Natural killer cell (primary cell): ENCODE results near the gene LCE1A. TPM values are rescaled to one million over a fixed set of nuclear protein-coding genes. Genes with fewer than 3 reads are reported as not detected.
A peak's percentile ranks its signal among the peaks of the same experiment; 100 is the strongest.

Experiments used
- ATAC-seq, 3 donors: fragments of 150-1000 bp in 2 of 3; fragments of 200-7000 bp in 1 of 3; cut with Tn5 transposase; 1 replicate in 1 of 3; 2 replicates in 2 of 3; pipeline ENCODE4 v1.10.0; 2021; ENCODE audit warnings: mild to moderate bottlenecking in 2 of 3, moderate library complexity in 2 of 3
- DNase-seq, 2 donors: peaks; one replicate each; pipeline versions ENCODE4 v3.0.0 to v3.0.0-alpha.2; 2013 to 2021; ENCODE audit warnings: mixed read lengths in 1 of 2
- H3K27ac ChIP-seq: one replicate; pipeline ENCODE4 v1.5.1; 2013; ENCODE audit warnings: mild to moderate bottlenecking, low read length
- H3K27me3 ChIP-seq: one replicate; pipeline ENCODE4 v1.6.1; 2013; ENCODE audit warnings: low read length; ENCODE audit not compliant: control insufficient read depth, insufficient read depth
- H3K36me3 ChIP-seq: one replicate; pipeline ENCODE4 v1.6.1; 2013; ENCODE audit warnings: low read length; ENCODE audit not compliant: control insufficient read depth, insufficient read depth
- H3K4me1 ChIP-seq: one replicate; pipeline ENCODE4 v1.6.1; 2013; ENCODE audit warnings: low read length; ENCODE audit not compliant: control insufficient read depth, insufficient read depth
- H3K4me3 ChIP-seq: one replicate; pipeline ENCODE4 v1.5.1; 2013; ENCODE audit warnings: low read length
- H3K9me3 ChIP-seq: one replicate; pipeline ENCODE4 v1.6.1; 2013; ENCODE audit warnings: low read length; ENCODE audit not compliant: control insufficient read depth, insufficient read depth
- H3K27ac Mint-ChIP-seq, 2 donors: one replicate each; pipeline ENCODE4 v1.8.0; 2022; ENCODE audit warnings: mild to moderate bottlenecking in 2 of 2, mixed read lengths in 2 of 2, moderate library complexity in 1 of 2
- H3K27me3 Mint-ChIP-seq, 2 donors: one replicate each; pipeline ENCODE4 v1.8.0; 2022; ENCODE audit warnings: low read depth in 2 of 2, mixed read lengths in 2 of 2
- H3K36me3 Mint-ChIP-seq: one replicate; pipeline ENCODE4 v1.8.0; 2022; ENCODE audit warnings: mixed read lengths
- H3K4me1 Mint-ChIP-seq, 2 donors: one replicate each; pipeline ENCODE4 v1.8.0; 2022; ENCODE audit warnings: mixed read lengths in 2 of 2
- H3K4me3 Mint-ChIP-seq: one replicate; pipeline ENCODE4 v1.8.0; 2022; ENCODE audit warnings: mild to moderate bottlenecking, moderate library complexity, mixed read lengths
- H3K9me3 Mint-ChIP-seq, 2 donors: one replicate each; pipeline ENCODE4 v1.8.0; 2022; ENCODE audit warnings: mixed read lengths in 2 of 2
- CTCF ChIP-seq: fragments of 200-600 bp; IDR thresholded peaks from one replicate; pipeline ENCODE4 v1.8.0; 2022; ENCODE audit warnings: antibody characterized with exemption
- WGBS: methylation state at CpG from one replicate; pipeline ENCODE4 v1.1.7; 2013; ENCODE audit warnings: missing lambda C conversion rate; ENCODE audit not compliant: insufficient coverage; 5-methylcytosine and 5-hydroxymethylcytosine counted together
- intact Hi-C: fragments of 100-400 bp; cut with micrococcal nuclease; formaldehyde crosslinking; loops from one replicate; pipeline ENCODE4 v1.14.2; 2022
- total RNA-seq, 4 donors: library from RNA; stranded (reverse); fragments of 120-200 nt in 1 of 4; gene quantifications; one replicate each; pipeline versions ENCODE4 v1.2.3 to v1.2.4, GENCODE V29; 2013 to 2022

LCE1A gene
- total RNA-seq, 3 donors from 2014 or later (not counting 1 experiment from before 2014, with no cell fraction given): not detected

GRCh38 chr1:152869808-152870419 is 42.6 kb downstream of the LCE1A start:
- Mint-ChIP-seq H3K9me3 (no peaks in the 10 kb centered on the region), H3K4me1 (no peaks in the 10 kb centered on the region), H3K4me3 (no peak overlapping the region), H3K27ac (no peak overlapping the region), H3K36me3 (no peaks in the 10 kb centered on the region), H3K27me3 (peaks cover 5 to 10% of the 10 kb centered on the region in 2 donors)
- intact Hi-C loops: no loop called here
- Histone ChIP-seq H3K36me3 (no peaks in the 10 kb centered on the region), H3K4me3 (no peak overlapping the region), H3K27me3 (no peaks in the 10 kb centered on the region), H3K9me3 (no peaks in the 10 kb centered on the region), H3K27ac (no peak overlapping the region), H3K4me1 (no peaks in the 10 kb centered on the region)
- ATAC-seq (peak in 2 of 3 donors; percentile 73 to 92), DNase-seq (peak in 1 of 2 donors; percentile 73)
- 45% methylated on average over 8 of the region's 9 CpGs for WGBS
- peak; percentile 66 for TF ChIP-seq CTCF

- peaks cover 8 to 19% of the 10 kb centered on the region in 2 donors for H3K27me3 Mint-ChIP-seq
- no peak for TF ChIP-seq CTCF
- no peak overlapping the region for H3K4me3 ChIP-seq
- no peaks in the 10 kb centered on the region for H3K4me1 Mint-ChIP-seq
- ATAC-seq (no peak), DNase-seq (no peak)
- no peak overlapping the region for H3K27ac ChIP-seq
- H3K4me3 Mint-ChIP-seq: no peak overlapping the region
- H3K36me3 Mint-ChIP-seq: no peaks in the 10 kb centered on the region
- intact Hi-C loops: loop anchor here (1.0 kb wide), 1 partner anchor 55 kb away; no protein-coding TSS in a partner anchor
- no peaks in the 10 kb centered on the region for H3K36me3 ChIP-seq
- no peaks in the 10 kb centered on the region for H3K27me3 ChIP-seq
- no peaks in the 10 kb centered on the region for H3K4me1 ChIP-seq
- no peak overlapping the region for H3K27ac Mint-ChIP-seq
- 49% methylated on average over 6 of the region's 17 CpGs for WGBS
- H3K9me3 ChIP-seq: no peaks in the 10 kb centered on the region
- no peaks in the 10 kb centered on the region for H3K9me3 Mint-ChIP-seq
Observed at GRCh38 chr1:152870831-152871730, 43.8 kb downstream of the LCE1A start.

- Mint-ChIP-seq H3K4me1 (no peaks in the 10 kb centered on the region), H3K27ac (no peak overlapping the region), H3K4me3 (no peak overlapping the region), H3K27me3 (peaks cover 8 to 22% of the 10 kb centered on the region in 2 donors), H3K36me3 (no peaks in the 10 kb centered on the region), H3K9me3 (no peaks in the 10 kb centered on the region)
- Histone ChIP-seq H3K27me3 (no peaks in the 10 kb centered on the region), H3K9me3 (no peaks in the 10 kb centered on the region), H3K27ac (no peak overlapping the region), H3K4me3 (no peak overlapping the region), H3K36me3 (no peaks in the 10 kb centered on the region), H3K4me1 (no peaks in the 10 kb centered on the region)
- whole genome bisulfite sequencing: 89% methylated on average over 6 of the region's 6 CpGs
- no peak for TF ChIP-seq CTCF
- ATAC-seq (no peak), DNase-seq (no peak)
- intact Hi-C loops: loop anchor here (1.0 kb wide), 1 partner anchor 55 kb away; no protein-coding TSS in a partner anchor
Observed at GRCh38 chr1:152871731-152872126, 44.5 kb downstream of the LCE1A start.
